NCI-H2227 treated with DMSO at 0.1 percent for 48 hours (cell line): ENCODE data around the gene SKAP1.
"Not testable (repeated sequence)": the region's sequence is repeated elsewhere in the genome, so short reads cannot be mapped to it uniquely, and the experiment has no call there.

Source experiments
- DNase-seq: peaks from one replicate; lab custom pipeline; 2025; lab: John Stamatoyannopoulos, UW

SKAP1 gene

GRCh38 chr17:48373130-48373830 lies 56.7 kb downstream of the SKAP1 start:
- DNase-seq = no peak

- DNase-seq = not testable (repeated sequence)
These were observed 61.0 kb downstream of the SKAP1 start for GRCh38 chr17:48368967-48369366.

- no peak for DNase-seq
These were observed 61.6 kb downstream of the SKAP1 start for GRCh38 chr17:48368352-48368908.

GRCh38 chr17:48363161-48363560 lies 66.9 kb downstream of the SKAP1 start:
- DNase-seq = no peak

- DNase-seq = not testable (repeated sequence)
These were observed 69.0 kb downstream of the SKAP1 start for GRCh38 chr17:48360861-48361633.

- DNase-seq = no peak
These were observed 72.0 kb downstream of the SKAP1 start for GRCh38 chr17:48357779-48358602.

- no peak for DNase-seq
These were observed 73.1 kb downstream of the SKAP1 start for GRCh38 chr17:48356866-48357265.

GRCh38 chr17:48352630-48353029 lies 77.4 kb downstream of the SKAP1 start:
- no peak for DNase-seq

GRCh38 chr17:48351911-48352332 lies 78.1 kb downstream of the SKAP1 start:
- peak; percentile 85 for DNase-seq

- no peak for DNase-seq
These were observed 81.7 kb downstream of the SKAP1 start for GRCh38 chr17:48348352-48348751.

- DNase-seq = no peak
These were observed 82.8 kb downstream of the SKAP1 start for GRCh38 chr17:48347177-48347576.

- no peak for DNase-seq
These were observed 85.8 kb downstream of the SKAP1 start for GRCh38 chr17:48344251-48344650.

- no peak for DNase-seq
These were observed 89.1 kb downstream of the SKAP1 start for GRCh38 chr17:48340916-48341315.

- DNase-seq = no peak
These were observed 91.3 kb downstream of the SKAP1 start for GRCh38 chr17:48338720-48339119.

- not testable (repeated sequence) for DNase-seq
These were observed 92.1 kb downstream of the SKAP1 start for GRCh38 chr17:48337903-48338302.

- no peak for DNase-seq
These were observed 93.0 kb downstream of the SKAP1 start for GRCh38 chr17:48336986-48337385.

- DNase-seq = peak; percentile 80
These were observed 94.0 kb downstream of the SKAP1 start for GRCh38 chr17:48335858-48336500.

GRCh38 chr17:48335146-48335784 lies 94.7 kb downstream of the SKAP1 start:
- no peak for DNase-seq

- DNase-seq = no peak
These were observed 96.9 kb downstream of the SKAP1 start for GRCh38 chr17:48333034-48333530.

- no peak for DNase-seq
These were observed 99.1 kb downstream of the SKAP1 start for GRCh38 chr17:48330887-48331286.

- no peak for DNase-seq
These were observed 99.6 kb downstream of the SKAP1 start for GRCh38 chr17:48330421-48330820.
